ENCODE results near the gene OSCP1.

The OSCP1 gene

DNA sequence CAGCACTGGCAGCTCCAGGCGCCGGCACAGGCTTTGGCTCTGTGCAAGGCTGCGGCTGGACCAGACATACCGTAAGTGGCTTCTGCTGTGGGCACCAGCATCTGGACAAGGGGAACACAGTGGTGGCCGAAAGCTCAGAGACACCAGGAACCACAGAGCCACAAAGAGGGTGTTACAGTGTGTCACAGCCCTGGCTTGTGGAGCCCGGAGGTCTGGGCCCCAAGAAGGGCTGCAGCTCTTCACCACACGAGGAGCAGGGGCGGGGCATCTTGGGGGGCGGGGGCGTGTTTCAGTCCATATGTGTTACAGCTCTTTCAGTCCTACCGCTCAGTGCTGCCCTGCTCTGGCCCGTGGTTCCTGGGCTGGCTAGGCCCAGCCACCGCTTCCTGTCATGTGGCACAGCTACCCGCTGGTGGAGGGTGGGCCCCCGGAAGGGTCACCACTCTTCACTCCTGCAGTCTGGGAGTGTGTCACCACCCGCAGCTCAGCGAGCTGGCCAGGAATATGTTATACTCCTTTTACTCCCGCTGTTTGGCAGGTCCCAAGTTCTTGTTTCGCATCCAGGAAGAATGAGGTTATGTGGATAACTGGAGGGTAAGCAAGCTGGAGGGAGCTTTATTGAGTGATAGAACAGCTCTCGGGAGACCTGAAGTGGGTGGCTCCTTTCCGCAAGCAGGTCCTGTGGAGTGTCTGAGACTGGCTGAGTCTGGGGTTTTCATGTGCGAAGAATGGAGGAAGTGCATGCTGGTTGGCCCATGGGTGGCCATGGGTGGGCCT is 49.2 kb downstream of the OSCP1 start:
- DNase-seq, result peak in 1 of 2 donors; percentile 45

DNA sequence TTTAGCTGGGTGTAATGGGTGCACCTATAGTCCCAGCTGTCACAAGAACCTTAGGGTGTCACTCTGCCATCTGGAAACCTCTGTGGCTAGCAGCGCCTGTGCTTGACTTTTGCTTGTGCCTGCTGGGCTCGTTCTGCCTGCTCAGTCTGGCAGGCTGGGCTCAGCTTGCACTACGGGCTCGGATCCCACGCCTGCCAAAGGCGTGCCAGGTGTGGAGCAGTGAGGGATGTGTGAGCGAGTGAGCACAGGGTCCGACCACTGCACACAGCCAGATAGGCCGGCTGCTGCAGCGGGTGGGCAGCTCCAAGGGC is 49.8 kb downstream of the OSCP1 start:
- no peak for DNase-seq

DNA sequence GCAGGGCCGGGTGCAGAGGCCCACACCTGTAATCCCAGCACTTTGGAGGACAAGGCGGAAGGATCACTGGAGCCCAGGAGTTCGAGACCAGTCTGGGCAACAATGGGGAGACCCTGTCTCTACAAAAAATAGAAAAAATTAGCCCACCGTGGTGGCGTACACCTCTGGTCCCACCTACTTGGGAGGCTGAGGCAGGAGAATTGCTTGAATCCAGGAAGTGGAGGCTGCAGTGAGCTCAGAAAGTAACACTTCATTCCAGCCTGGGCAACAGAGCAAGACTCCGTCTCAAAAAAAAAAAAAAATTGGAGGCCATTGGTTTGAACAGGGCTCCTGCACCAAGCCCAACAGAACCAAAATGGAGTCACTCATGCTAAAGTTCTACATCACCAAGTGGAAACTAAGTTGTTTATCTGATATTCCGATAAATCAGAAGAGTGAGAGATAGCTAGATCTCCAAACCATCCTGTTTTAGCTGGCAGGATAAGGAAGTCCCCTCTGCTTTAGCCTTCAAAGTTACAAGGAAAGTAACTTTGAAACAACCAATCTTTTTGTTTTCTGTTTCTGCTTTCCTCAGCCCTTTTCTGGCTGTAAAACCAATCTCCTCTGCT is 51.8 kb downstream of the OSCP1 start:
- DNase-seq, result no peak

DNA sequence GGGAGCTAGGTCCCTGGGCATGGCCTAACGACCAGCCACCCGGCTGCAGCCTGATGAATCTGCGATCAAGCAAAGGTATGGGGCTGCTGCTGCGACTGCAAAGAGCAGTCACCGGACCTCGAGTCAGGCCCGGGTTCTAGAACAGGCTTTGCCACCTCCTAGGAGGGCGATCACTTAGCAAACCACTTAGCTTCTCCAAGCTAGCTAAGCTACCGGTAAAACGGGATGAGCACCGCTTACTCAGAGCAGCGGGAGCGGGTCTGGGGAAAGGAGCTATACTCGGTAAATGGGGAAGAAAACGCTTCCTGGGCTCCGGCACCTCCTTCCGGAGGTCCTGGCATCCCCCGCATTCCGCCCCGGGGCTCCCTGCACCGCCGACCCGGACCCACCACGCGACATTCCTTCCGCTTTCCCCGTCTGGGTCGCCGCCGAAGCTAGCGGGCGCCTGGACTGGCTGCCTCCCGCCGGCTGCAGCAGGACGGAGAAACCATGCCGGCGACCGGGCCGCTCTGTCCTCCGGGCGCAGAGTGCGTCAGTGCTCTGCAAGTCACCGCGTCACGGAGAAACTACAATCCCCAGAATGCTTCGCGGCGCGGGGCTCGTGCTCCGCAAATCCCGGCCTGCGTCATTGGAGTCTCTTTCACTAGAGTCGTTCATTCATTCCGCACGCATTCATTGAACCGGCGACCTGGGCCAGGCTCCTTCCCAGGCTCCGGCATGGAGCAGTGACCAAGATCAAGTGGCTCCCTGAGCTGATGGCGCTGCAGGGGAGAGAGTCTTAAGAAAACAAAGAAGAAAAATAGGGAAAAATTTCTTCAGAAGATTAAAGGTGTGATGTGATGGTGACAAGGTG is 52.6 kb downstream of the OSCP1 start, which contains the start of gene LSM10:
Gene LSM10 (minus strand): TSS at position 531 of the 853 bp plus-strand sequence. CDS start 3,779 bp downstream, outside the sequence.
- peak; percentile 78 to 85 for DNase-seq

DNA sequence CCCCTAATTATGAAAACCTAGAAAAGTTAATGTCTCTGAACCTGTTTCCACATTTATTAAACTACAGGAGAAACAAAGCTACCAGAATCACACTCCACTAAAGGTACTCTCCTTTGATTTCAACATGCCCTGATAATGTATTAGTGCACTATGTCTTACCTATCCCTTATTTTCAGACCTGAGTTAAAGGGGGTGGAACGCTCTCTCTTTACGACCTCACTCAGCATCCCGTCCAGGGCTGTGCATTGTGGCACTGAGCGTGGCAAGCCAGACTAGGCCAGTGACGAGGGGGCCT is 53.2 kb downstream of the OSCP1 start:
- DNase-seq, result no peak

DNA sequence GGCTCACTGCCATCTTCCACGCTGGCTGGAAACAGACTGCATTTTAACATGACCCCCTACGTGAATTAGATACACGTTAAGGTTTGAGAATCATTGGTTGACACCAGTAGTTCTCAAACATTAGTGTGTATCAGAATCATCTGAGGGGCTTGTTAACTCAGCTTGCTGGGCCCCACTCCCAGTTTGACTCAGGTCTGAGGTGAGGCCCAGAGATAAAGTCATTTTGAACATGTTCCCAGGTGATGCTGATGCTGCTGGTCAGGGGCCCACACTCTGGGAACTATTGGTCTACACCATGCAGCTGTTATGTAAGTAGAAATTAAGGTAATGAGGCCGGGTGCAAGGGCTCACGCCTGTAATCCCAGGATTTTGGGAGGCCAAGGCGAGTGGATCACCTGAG is 53.9 kb downstream of the OSCP1 start:
- no peak for DNase-seq

DNA sequence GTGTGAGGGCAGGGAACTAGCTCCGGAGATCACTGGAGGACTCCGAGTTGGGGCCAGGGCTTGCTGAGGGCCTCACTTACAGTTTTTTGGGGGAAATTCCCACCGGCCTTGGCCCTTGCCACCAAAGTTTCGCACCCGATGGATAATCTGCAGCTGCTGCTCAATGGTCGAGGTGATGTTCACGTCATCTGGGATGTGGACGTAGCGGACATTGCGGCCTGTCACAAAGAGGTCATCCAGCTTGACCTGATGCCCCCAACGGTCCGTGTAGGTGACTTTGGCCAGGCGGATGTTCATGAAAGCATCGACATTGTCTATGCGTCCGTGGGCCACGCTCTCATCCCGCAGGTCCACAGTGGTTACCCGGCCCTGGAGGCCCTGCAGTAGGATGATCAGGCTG is 56.6 kb downstream of the OSCP1 start:
- DNase-seq, result no peak

DNA sequence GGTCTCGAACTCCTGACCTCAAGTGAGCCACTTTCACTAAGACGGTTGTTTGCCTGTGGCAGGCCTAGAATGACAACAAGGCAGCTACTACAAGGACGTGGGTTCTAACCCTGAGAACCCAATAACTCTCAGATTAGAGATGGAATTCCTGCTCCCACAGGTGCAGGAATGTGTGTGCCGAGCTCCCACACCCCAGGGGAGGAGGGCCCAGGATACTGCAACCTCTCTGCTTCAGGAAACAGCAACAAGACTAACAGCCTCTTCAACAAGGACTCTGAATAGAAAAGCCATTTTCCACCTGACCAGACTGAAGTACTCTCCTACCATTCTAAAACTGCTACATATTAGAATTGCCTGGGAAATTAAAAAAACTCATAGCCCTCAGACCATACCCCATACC is 57.4 kb downstream of the OSCP1 start:
- DNase-seq, result no peak

DNA sequence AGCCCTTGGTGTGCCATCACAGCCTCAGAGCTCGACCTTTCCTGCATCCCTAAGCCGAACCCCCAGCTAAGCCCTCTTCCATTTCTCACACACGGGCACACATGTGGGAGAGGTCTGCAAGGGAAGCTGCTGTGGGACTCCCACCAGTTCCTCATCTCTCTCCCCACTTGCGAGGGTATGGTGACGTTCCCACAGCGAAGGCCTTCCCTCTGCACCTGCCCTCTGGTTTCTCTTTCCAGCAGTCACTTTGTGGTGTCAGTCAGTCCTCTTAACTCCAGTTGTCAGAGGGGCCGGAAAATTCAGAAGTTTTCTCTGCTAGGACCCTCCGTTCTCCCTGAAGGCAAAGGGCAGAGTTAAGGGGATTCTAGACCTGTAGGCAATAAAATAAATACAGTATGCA is 59.0 kb downstream of the OSCP1 start:
- no peak for DNase-seq

DNA sequence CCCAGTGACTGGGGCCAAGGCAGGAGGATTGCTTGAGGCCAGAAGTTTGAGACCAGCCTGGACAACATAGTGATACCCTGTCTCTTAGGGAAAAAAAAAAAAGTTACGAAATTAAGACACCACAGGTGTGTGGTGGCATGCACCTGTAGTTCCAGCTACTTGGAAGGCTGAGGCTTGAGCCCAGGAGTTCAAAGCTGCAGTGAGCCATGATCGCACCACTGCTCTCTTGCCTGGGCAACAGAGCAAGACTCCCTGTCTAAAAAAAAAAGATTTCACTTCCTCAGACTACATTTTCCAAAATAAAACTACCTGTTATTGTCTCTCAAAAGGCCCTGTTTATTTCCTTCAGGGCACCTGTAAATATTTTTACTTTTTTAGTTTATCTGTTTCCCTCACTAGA is 59.8 kb downstream of the OSCP1 start:
- DNase-seq, result no peak

DNA sequence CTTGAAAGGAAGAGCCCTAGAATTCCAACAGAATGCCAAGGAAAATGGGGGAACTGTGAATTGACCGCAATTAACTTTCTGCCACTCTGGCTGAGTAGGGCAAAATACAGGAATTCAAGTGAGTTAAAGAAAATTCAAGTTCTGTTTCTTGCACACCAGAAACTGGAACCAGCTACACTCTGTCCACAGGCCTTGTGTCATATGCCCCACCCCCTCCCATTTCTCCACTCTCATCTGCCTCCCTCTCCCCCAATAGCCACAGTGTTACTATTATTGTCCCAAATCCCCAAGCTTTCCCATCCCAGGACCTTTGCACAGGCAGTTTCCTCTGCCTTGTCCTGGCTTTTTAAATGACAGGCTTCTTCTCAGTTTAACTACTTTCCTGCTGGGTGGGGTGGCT is 60.3 kb downstream of the OSCP1 start:
- no peak for DNase-seq

DNA sequence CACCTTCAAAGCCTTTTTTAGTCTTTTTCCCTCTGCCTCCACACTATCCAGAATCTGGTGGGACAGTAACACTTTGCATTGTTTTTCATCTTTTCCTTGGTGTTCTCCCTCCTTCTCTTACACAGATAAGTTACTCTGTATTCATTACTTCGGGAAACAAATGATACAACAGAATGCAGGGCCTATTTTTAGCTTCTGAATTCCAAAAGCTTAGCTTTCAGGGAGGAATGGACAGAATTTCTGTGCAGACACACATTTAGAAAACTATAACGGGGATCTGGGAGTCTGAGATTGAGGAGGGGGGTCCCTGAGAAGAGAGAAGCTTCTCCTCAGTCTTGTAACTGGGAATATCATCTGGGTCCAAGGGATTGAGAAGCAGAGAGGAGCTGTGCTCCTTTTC is 61.0 kb downstream of the OSCP1 start:
- no peak for DNase-seq

DNA sequence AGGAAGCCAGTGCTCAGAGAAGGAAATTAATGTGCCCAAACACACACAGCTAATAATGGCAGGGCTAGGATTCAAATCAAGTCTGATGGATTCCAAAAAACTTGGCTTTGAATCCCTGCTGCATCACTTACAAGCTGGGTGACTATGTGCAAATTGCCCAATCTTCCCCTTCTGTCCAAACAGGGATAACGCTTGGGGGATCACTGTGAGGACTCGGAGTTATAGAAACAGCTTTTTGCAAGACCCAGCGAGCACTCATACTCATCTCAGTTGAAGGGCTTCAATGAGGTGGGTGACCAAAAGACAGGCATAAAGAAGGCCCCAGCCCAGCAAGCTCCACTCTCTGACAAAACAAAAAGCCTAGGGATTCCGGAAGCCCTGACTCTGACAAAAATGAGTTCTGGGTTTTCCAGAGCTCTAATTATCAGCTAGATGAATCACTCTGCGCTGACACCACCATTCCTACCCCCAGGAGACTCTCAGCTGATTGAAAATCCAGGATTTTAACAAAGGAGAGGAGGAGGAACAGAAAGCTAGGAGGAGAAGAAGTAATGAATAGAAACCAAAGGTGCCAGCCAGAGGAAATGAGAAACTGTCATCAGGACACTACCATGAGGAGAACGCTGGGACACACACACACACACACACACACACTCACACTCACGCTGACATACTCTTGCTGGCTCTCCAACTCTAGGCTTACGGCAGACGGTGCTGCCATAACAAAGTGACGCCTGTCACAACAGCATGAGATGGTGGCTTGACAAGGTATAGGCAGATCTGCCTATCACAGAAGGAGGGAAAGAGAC is 62.9 kb downstream of the OSCP1 start:
- DNase-seq, result peak in 1 of 2 donors; percentile 49

DNA sequence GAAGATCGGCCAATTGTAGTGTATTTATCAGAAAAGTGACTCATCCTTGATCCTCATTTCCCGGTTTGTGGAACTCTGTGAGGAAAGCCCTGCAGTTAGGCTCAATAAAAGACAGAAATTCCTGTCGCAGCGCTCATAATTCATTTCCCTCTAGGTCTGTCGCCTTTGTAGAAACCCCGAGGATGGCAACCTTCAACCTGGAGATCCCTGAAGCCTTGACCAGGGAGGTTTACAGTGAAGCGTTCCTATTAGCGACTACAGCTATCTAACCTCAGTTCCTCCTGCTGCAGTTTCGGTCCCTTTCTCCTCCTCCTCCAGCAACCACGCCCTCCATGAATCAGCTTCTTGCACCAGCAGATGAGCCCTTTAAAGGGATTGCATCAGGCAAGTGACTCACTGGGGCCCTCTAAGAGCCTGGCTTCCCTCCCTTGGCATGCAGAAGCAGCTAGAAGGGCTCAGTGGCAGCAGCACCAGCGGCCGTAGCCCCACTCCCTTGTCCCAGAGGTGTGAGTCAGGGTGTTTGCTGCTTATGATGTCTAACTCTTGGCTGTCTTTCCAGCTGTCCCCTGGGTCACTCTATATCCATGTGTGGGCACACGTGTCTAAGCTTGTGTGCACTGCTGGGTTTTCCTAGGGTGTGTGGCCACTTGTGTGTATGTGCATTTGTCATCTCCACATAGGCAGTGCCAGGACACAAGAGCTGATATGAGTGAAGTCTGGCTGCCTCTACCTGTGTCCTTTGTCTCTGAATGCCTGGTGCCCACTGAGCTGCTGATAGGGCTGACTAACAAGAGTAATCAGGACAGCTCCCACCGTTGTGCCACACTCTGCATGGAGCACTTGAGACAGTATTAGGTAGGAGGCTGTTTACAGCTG is 63.7 kb downstream of the OSCP1 start:
- peak; percentile 90 to 99 for DNase-seq

DNA sequence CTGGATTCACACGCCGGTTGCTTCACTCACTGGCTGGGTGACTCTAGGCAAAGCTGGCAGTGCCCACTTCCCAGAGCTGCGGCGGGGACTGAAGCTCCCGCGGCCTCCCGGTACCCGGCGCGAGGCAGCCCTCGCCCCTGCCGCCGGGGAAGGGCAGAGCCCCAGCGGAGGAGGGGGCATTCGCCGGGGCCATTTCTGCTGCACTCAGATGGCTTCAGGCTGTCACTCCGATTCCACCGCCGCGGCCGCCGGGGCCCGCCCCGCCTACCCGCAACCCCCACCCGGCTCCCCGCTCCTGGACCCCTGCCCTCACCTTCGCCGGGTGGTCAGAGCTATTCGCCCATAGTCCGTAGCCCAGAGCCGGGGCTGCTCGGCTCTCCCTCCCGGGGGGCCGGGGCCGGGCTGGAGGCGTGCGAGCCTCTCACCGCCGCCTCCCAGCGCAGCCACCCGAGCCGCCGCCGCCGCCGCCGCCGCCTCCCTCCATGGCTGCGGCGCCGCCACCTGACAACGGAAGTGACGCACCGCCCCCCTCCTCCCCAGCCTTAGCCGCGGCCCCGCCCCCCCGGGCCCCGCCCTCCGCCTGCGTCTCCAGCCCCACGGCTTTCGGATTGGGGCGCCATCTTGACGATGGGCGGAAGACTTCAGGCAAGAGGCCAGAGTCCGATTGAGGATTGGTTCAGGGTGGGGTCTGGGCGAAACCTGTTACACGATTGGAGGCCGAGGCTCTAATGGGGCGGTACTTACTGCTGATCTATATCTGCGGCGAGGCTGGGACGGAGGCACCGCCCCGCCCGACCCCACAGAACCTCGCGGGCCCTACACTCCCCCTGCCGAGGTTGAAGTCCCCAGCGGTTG is 64.6 kb downstream of the OSCP1 start, which contains the start of gene STK40:
Gene STK40 (minus strand): TSS at position 515 of the 855 bp plus-strand sequence. CDS start 24,592 bp downstream, outside the sequence.
- DNase-seq, result peak; percentile 92 to 98

DNA sequence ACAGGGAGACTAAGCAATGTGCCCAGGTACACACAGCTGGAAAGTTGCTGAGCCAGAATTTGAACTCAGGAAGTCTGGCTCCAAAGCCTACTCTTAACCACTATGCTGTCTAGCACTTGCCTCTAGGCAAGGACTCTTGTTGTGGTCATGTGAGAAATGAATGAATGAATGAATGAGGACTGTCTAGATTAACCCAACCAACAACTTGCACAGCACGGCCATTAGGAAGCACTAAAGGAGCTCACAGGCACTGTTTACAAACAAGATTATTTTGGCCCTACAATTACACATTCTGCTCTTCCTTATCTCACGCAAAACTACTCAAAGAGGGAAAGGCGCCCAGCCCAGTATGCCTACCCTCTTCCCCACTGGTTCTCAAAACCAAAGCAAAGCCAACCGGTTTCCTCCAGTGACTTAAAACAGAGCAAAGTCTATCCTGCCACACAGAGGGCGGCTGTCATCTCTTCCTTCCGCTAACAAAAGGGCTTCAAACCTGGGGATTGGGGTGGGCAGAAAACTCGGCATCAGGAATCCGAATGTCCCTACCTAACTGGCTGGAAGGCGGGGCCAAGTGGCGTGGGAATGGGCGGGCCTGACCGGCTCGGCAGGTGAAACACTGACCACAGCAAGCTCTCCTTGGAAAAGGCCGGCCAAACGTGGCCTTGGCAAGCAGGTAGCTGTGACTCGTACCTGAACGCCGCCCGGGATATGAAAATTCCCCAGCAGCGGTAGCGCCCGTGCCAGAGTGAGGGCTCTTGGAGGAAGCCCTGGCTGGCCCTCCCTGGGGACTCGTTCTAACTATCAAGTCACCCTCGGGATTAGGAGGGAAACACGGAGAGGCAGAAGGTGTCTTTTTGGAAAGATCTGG is 65.5 kb downstream of the OSCP1 start:
- DNase-seq, result peak in 1 of 2 donors; percentile 43

DNA sequence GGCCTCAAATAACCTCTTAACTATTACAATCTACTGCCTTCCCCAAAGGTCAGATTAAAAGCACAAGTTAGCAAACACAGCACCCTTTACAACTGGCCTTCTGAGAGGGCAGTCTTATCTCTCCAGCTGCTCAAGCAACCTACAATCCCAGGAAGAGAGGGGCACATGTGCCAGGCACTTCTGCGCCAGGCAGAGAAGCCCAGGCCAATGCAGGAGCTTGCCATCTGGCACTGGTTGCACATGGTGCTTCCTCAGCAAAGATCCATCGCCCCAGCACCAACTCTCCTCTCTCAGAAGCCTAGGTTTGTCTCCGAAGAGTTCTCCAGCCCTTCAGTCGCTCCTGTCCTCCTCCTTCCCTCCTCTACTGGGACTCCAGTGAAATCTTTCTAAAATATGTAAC is 67.0 kb downstream of the OSCP1 start:
- DNase-seq, result no peak

DNA sequence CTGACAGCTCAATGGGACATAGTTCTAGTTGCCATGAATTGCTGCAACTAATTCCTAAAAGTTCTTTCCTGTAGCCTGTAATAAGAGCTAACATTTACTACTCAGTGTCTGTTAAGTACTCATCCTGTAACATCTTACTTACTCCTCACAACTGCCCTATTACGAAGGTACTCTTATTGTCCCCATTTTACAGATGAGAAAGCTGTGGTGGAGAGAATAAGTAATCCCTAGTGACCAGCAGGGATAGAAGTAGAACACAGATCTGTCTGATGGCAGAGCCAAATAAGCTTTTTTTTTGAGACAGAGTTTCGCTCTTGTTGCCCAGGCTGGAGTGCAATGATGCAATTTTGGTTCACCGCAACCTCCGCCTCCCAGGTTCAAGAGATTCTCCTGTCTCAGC is 67.6 kb downstream of the OSCP1 start:
- no peak for DNase-seq

DNA sequence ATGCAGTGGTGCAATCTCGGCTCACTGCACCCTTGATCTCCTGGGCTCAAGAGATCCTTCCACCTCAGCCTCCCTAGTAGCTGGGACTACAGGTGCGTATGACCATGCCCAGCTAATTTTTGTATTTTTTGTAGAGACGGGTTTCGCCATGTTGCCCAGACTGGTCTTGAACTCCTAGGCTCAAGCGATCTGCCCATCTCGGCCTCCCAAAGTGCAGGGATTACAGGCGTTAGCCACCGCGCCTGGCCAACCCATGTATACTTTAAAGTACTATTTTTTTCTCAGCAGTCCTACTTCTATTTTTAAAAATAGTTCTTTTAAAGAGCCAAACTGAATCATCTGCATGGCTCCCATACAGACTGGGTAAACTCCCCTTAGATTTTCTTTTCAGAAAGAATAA is 68.0 kb downstream of the OSCP1 start:
- DNase-seq, result no peak

DNA sequence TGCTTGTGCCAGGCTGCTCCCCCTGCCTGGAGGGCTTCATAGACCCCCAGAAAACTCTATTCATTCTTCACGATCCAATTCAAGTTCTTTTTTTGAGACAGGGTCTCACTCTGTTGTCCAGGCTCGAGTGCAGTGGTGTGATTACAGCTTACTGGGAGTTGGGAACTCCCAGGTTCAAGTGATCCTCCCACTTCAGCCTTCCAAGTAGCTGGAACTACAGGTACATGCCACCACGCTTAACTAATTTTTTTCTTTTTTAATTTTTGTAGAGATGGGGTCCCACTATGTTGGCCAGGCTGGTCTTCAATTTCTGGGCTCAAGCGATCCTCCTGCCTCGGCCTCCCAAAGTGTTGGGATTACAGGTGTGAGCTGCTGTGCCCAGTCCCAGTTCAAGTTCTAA is 68.8 kb downstream of the OSCP1 start:
- DNase-seq, result no peak

All from bone marrow (tissue), 2 donors.